GM21360 (cell line): ENCODE data around the gene SLC49A3.
"Not testable (repeated sequence)": the region's sequence is repeated elsewhere in the genome, so short reads cannot be mapped to it uniquely, and the experiment has no call there.

Source experiments
- ATAC-seq: cut with Tn5 transposase; IDR thresholded peaks from one replicate; pipeline ENCODE4 v1.9.1; 2021; ENCODE audit warnings: mild to moderate bottlenecking, moderate library complexity; ENCODE audit not compliant: unreplicated experiment

SLC49A3 gene

DNA sequence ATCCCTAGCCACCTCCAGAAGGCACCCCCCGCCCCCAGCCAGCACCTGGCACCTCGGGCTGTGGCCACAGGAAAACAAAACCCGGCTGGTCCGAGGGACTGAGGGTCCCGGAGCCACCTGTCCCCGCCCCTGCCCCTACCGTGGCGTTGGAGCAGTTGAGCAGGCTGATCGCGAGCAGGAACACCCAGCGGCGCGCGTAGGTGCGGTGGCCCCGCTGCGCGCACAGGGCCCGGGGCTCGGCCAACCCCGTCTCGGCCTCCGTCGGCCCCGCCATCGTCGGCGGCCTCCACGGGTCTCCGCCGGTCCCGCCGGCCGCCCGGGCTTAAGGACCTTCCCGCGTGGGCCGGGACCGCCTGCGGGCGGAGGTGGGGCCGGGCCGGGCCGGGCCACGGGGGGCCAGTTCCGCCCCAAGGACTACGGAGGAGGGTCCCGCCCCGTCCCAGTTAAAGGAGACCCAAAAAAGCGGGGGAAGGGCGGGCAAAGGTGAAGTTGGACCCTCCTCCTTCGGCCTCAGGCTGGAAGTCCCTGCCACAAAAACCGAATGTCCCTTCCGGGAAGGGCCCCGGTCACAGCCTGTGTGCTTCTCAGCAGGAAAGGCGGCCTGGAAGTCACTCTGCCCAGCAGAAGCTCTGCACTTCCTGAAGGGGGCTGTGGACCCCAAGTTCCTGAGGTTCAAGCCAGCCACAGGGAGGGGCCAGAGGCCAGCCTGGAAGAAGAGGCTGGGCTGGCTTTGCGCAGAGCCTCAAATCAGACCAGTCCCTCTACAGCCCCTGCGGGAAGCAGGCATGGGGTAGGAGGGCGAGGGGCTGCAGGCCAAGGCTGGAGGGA lies at the start of gene SLC49A3:
SLC49A3 (minus strand) TSS at position 298 of the 828 bp plus-strand sequence; CDS start at position 274, 24 bp downstream.
- no peak for ATAC-seq

- ATAC-seq, result not testable (repeated sequence)
Observed at GRCh38 chr4:736561-736960, 47.6 kb upstream of the SLC49A3 start.

DNA sequence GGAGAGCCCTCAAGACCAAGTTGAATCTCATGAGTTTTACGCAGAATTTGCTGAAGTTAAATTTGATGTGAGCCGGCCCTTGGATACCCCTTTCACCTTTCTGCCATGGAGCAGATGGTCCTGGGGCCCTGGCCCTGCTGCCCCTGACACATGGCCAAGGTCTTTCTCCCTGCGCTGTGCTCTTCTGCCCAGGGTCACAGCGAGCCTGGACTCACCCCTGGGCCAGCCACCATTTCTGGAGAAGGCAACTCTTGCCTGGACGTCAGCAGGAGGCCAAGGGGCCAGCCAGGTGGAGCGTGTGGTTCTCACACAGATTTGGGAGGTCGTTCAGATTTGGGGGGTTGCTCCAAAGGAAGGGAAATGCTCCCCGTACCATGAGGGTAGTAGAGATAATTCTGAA lies 46.6 kb upstream of the SLC49A3 start:
- ATAC-seq, result no peak

DNA sequence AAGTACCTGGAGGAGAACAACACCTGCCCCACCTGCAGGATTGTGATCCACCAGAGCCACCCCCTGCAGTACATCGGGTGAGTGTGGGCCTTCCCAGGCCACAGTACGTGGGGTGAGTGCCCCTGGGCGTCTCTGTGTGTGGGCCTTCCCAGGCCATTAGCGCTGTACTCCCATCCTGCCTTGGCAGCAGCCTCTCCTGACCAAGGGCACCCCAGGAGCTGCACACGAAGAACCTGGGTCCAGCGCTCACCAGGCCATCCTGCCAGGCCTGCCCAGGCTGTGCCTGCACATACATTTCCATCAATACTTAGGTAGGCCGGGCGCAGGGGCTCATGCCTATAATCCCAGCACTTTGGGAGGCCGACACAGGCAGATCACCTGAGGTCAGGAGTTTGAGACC lies 46.0 kb upstream of the SLC49A3 start:
- ATAC-seq, result no peak

DNA sequence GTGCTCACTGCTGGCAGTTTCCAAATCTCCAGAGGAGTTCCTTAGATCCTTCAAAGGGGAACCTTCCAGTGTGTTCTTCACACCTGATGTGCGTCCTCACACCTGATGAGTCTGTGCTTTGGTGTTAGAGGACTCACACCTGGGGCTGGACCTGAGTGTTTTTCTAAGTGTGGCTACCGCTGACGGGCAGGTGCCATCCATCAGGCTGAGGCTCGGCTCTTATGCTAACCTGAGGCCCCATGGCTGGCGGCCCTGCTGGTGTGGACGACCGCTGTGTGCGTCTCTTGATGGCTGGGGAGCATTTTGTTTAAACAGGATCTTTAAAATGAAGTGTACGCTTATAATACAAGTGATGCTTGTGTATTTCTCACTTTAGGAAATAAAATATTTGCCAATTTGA lies 45.1 kb upstream of the SLC49A3 start:
- ATAC-seq, result no peak

DNA sequence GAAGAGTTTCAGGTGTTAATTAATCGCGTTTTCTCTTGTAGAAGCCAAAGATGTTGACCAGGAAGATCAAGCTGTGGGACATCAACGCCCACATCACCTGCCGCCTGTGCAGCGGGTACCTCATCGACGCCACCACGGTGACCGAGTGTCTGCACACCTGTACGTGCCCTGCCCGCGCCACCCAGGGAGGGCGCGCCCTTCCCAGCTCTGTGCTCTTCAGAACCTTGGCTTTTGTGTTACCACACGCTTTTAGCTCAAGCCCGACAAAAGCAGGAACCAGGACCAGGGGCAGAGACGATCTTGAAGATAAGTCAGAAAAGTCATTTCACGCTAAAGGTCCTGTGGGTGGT lies 44.7 kb upstream of the SLC49A3 start:
- ATAC-seq, result no peak

DNA sequence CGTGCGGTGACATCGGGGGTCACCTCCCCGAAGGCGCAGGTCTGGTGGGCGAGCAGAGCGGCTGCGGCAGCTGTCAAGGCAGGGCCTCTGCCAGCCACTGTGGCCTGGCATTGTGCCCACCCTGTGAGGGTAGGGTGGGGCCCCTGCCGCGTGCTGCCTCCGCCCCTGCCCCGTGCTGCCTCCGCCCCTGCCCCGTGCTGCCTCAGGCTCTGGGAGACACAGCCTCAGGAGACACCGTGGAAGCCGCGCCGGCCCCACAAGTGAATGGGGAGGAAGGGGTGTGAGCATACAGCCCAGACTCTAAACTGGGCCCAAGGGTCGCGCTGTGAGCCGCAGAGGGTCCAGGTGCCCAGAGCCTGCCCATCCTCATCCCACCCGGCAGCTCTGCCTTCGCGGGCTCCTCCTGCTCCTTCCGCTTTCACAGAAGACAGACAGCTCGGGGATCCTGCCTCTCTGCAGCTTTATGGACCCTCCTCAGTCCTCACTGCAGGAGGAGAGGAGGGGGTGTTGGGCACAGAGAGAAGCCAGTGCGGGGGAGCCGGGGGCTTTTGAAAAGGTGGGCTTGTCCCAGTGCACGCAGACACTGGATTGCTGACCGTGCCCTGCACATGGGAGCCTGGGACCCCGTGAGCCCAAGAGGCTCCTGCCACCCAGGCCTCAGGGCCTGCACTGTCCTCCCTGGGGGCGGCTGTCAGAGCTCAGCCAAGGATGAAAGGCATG lies 44.1 kb upstream of the SLC49A3 start:
- ATAC-seq, result no peak

DNA sequence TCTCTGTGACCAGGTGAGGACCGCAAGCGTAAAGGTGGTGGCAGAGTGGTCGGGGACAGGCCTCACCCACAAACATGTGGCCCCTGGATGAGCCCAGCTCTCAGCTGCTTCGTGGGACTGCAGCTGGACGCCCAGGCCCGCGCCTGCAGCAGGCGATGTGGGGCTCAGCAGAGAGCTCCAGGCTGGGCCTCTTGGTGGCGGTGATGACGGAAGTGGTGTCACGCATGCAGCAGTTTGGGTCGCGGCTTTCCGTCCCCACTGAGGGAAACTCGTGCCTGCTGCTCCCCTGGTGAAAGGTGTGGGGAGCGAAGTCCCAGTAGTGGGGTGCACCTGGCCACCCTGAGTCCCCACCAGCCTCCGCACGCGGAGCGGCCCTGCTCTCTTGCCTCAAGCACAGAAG lies 43.5 kb upstream of the SLC49A3 start:
- no peak for ATAC-seq

GRCh38 chr4:731954-732353 lies 43.0 kb upstream of the SLC49A3 start:
- ATAC-seq, result not testable (repeated sequence)

GRCh38 chr4:730946-731904 lies 42.3 kb upstream of the SLC49A3 start:
- not testable (repeated sequence) for ATAC-seq

GRCh38 chr4:730511-730910 lies 41.6 kb upstream of the SLC49A3 start:
- no peak for ATAC-seq

DNA sequence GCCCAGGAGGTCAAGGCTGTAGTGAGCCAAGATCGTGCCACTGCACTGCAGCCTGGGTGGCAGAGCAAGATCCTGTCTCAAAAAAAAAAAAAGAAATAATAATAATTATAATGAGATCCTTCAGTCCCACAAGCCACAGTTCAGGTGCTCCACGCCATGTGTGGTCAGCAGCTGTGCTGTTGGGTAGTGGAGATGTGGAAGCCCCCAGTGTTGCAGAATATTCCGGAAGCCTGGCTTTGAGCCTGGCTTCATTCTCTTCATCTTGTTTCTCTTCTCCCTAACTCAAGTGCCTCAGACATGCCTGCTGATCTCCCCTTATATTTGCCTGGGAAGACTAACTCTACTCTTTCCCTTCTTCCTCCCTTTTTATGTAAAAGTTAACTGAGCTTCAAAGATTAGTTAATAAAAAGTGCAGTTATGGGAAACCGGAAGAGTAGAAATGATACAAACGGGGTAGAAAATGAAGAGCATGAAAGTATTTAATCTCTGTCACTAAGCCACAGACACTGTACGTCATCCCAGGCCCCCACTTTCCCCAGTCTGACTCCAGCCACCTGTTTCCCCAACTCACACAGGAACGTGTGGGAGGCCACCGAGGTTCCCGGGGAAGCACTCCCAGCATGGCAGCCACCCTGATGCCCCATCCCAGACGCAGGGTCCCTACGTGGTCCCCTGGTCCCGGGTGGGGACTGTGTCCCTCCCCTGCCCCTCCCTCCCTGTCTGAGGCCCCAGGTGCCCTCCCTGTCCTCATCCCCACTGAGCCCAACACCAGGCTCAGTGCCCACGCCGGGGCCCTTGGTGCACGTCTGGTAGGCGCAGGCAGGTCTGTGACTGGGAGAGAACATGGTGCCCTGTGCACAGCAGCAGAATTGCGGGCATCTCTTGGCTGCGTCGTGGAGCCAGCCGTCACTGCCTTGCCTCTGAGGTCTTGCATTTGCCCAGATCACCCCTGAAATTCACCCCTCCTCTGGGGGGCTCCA lies 40.7 kb upstream of the SLC49A3 start:
- no peak for ATAC-seq

DNA sequence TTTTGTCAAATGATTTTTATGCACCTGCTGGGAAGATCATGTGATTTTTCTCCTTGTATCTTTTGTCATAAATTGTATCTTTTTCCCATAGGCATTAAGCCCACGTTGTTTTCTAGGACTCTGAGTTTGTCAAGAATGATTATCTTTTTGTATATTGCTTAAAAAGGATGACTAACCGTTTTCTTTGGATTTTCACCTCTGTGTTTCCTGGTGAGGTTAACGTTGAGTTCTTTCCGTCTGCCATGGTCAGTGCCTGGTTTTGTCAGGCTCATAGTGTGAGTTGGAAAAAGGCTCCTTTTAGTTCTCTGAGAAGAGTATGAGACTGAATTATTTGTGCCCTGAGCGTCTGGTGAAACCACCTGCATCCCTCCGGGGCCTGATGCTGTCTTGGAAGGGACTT lies 38.6 kb upstream of the SLC49A3 start:
- ATAC-seq, result no peak

DNA sequence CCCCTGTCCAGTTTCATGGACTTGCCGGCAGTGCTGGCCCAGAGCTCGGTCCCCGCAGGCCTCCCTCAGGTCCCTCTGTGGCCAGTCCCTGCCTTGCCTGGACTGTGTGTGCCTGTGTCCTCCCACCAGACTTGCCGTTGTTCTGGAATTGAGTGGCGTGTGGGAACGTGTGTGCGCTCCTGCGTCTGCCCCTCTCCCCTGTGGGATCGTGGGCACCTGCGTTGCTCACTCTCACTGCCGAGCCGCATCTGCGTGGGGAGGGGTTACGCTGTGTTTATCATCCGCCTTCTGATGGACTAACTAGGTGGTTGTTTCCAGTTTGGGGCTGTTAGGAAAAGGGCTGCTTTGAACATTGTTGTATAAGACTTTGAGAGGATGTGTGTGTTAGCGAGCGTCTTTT lies 37.9 kb upstream of the SLC49A3 start:
- no peak for ATAC-seq

DNA sequence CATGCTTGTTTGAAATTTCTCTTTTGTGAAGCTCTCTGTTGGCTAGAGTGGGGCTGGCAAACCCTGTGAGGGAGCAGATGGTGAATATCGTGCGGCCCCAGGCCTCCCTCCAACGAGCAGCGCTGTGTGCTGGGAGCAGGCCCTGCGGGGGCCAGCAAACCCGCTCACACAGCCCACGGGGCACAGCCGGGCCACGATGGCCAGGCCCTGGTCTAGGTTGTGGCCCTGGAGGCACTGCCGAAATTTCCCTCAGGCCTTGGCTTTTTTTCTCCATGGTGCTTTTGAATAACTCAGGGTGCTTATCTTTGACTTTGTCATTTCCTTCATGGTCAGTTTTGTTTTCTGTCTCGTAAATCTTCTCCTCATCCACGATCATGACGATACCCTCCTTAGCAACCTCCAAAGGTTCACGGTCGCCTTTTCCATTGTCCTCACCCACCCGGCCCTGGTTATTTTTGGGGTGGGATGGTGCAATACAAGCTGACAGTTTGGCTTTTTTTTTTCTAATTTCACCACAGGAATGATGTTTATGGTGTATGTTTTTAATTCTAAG lies 37.4 kb upstream of the SLC49A3 start:
- no peak for ATAC-seq

- ATAC-seq, result no peak
Observed at GRCh38 chr4:725391-726234, 36.7 kb upstream of the SLC49A3 start.

- ATAC-seq, result no peak
Observed at GRCh38 chr4:723751-724530, 35.0 kb upstream of the SLC49A3 start.

GRCh38 chr4:722851-723360 lies 34.0 kb upstream of the SLC49A3 start:
- no peak for ATAC-seq
